HG03342 (cell line): ENCODE results near the gene SRGAP1.

Experiments
- ATAC-seq: cut with Tn5 transposase; IDR thresholded peaks from one replicate; pipeline ENCODE4 v1.9.1; 2021; ENCODE audit warnings: mild to moderate bottlenecking, moderate library complexity; ENCODE audit not compliant: unreplicated experiment

SRGAP1 gene

DNA sequence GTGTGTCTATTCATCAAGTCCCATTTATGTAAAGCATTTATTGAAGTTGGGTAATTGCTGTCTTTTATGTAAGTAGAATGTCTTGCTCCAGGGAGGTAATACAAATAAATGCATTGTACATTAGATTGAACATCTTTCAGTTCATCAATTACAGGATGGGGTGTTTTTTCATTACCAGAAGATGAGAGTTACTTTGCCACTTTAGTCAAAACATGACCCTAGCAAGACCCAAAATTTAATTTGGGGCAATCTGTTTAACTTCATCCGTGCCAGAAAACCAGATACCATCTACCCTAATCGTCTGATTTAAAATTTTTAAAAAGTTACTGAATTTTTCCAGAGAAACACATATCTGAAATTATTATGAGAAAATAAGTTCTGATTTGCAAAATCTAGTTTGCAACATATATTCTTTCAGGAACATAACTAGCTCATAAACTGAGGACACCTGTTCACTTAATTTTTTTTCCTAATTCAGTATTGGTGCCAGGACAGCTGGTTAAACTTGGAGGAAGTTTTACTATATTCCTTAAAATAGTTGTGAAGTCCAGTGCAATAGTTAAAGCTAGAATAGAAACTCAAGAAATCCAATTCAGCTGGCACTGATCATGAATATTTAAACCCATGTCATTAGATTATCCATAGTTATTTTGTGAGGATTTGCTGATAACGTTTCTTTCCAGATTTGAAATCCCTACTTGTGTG is 114.5 kb downstream of the SRGAP1 start:
- ATAC-seq: no peak

DNA sequence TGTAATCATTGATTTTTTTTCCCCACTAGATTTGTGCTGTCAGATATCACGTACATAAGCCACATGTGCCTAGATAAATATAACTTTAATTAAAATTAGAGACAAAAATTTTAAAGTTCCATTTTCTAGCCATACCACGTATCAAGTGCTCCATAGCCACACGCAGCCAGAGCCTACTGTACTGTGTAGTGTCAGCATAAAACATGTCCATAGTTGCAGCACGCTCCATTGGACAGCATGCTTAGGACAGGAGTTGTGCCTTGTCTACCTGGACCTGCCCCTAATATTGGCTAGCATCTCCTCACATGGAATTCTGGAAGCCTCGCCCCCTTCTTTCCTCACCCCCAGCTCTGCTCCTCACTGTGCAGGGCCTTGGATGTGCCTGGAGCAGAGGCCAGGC is 116.5 kb downstream of the SRGAP1 start:
- ATAC-seq: no peak

DNA sequence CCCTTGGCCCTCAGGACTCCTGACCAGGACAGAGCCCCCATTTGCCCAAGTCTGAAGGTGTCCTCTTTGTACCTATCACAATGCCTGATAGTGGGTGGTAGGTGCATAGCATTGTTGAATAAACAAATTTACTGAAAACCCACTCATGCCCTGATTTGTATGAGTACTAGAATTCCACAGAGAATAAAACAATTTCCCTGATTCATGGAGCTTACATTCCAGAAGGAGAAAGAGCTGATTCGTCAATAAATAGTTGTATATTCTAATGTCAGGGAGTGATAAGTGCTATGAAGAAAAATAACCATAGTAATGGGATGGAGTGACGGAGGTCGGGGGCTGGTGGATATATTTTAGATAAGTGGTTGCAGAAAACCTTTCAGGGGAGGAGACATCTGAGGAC is 117.0 kb downstream of the SRGAP1 start:
- ATAC-seq: no peak

DNA sequence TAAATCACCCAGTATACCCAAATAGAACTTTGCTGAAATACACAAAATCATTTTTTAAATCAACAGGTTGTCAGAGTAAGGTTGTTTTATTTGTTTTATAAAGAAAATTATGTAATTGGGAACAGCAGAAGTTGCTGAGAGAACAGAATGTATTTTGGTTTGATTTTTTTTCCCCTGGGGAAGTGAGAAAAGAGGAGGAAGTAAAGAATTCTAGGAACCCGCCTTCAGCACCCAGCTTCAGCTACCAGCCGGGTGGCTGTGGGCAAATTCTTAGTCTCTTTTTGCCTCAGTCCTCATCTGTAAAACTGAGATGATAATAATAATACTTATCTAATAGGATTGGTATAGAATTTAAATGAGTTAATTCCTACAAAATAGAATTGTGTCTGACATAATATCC is 119.4 kb downstream of the SRGAP1 start:
- ATAC-seq: no peak

DNA sequence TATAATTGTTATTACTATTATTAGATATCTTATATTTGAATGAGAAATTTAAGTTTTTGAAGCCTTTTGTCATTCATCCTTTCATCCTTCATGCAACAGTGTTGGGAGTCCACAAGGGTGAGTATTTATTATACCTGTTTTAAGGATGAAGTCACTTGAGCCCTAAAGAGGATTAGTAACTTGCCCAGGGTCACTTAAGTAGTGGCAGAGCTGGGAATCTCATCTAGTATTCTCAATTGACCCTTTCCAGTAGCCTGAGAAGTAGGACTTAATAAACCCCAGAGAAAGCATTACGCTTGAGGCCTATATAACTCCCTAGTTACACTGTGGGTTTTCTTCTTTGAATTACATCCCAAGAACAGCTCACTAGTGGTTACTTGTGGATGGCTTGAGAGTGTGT is 119.8 kb downstream of the SRGAP1 start:
- no peak for ATAC-seq

DNA sequence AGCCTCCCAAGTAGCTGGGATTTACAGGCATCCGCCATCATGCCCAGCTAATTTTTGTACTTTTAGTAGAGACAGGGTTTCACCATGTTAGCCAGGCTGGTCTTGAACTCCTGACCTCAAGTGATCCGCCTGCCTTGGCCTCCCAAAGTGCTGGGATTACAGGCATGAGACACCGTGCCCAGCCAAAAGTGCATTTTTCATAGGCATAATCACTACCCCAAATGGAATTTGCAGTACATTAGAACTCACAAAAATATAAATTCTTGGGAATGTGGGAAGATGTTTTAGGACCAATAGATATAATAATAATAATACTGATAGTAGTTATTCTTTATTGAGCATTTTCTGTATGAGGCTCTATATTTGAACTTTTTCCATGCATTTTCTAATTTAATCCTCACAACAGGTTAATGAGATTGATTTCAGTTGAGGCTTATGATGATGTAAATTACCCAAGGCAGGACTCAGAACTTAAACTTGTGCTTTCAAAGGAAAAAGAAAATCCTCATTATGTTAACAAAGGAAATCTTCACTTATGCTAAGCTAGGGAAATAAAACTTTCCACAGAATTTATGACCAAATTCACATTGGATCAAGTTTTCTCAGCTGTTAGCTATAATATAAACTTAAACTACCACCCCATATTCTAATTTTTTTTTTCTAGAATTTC is 121.6 kb downstream of the SRGAP1 start:
- no peak for ATAC-seq

DNA sequence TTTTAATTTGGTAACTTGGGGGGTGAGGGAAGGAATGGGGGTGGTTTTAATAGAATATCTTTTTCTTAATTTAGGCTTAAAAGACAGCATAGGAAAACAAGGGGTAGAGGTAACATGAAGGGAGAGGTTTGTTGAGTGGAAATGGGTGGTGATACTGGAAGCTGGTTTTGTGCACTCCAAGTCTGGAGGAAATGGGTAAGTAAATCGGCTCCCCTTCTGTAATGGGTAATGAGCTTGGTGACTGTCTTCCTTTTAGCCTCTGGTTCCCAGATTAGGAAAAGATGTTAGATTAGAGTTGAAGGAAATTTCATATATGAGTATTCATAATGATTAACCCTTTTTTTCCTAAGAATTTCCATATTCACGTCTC is 122.1 kb downstream of the SRGAP1 start:
- no peak for ATAC-seq

DNA sequence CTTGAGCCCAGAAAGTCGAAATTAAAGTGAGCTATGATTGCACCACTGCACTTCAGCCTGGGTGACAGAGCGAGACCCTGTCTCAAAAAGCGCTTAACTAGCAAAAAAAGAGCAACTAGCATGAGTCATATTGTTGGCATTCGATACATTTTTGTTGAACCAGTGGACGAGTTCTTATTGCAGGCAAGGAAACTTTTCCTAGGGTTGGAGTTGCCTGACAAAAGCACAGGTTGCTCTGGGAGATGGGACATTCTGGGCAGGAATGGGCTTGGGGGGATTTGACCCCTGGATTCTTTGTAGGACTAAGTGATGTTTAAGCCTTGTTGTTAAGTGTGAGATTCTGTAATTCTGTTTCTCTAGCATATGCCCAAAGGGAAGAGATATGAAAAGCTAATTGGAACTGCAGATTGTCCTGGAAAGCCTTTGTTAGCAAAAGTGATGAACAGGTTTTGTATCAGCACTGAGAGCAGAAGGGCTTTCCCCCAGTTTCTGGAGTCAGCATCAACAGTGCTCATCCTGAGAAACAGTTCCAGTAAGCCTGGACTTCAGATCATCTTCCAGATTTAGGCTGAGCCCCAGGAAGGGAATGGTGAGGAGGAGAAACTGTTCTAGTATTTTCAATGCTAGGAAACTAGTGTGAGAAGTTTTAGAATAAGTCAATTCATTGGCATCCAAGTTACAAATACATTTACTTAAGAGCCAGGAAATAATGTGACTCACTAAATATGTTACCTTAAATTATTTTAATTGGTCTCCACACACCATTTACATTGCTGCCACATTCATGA is 123.1 kb downstream of the SRGAP1 start:
- ATAC-seq: no peak

DNA sequence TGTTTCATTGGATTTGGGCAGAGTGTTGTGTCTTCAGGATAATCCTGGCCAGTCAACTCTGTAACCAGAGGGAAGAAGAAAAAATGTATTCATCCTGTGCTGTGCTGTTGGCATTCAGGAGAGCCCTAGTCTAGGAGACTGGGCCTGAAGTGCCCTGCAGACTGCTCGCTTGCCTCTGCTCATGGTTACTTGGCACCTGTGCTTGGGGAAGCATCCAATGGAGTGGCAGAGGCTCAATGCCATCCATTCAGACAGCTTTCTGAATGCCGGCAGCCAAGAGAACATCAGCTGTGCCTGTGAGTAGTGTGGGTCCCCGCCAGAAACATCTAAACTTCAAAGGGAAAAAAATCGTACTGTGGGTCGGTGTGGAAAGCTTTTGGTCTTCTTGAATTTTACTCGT is 124.2 kb downstream of the SRGAP1 start:
- no peak for ATAC-seq

DNA sequence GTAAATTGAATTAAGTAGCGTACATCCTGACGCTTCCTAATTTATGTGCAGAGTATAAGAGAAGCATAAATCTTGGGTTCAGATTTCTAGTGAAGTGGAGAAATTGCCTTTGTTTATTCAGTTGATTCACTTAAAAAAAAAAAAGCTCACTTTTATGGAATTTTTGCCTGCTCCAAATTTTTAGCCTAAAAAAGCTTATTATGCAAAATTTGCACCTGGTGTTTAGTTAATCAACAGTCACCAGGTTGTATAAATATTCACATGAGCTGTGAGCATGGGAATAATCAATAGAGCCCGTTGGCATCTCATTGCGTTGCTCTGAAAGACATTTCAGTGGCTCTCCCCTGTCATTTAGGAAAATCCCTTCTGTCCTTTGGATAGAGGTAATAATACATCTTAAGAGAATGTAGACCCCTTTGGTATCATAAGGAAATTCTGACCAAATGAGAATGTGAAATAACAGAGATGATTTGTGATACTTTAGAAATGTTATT is 132.4 kb downstream of the SRGAP1 start:
- ATAC-seq: no peak

DNA sequence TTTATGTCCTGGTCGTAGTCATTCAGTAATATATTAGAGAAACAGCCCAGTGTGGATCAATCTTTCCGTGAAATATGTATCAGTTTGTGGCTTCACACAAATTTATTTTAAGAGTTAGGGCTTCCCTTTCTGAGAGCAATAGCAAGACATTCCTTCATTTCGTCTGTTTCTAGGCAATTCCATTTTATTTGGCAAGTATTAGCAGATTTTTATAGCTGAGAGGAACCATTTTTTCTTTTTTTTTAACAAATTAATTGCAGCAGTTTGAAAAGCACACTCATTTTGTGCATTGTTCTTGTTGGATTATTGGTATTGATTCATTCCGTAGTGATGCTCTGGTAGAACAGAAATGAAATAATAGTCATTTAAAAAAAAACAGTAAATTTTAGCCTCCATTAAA is 132.9 kb downstream of the SRGAP1 start:
- no peak for ATAC-seq

DNA sequence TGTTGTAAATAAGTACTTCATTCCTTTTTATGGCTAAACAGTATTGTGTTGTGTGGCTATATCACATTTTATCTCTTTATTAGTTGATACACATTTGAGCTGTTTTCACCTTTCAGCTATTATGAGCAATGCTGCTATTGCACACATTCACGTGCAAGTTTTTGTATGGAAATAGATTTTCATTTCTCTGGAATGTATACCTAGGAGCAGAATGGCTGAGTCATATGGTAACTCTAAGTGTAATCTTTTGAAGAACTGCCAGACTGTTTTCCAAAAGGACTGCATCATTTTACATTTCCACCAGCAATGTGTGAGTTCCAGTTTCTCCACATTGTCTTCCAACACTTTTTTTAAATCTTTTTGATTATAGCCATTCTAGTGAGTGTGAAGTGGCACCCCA is 134.0 kb downstream of the SRGAP1 start:
- ATAC-seq: no peak

DNA sequence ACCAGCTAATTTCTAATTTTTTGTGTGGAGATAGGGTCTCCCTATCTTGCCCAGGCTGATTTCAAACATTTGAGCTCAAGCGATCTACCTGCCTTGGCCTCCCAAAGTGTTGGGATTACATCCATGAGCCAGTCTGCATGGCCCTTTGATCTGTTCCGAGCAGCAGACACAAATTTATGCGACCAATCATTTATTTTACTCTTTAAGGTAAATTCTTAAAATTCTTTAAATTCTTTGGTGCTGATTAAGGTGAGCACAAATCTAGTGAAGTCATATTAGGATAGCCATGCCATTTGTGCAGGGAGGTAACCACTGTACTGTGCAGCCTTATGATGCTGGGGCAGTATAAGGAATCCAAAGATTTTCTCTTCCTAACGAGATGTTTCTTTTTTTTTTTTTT is 135.7 kb downstream of the SRGAP1 start:
- ATAC-seq: no peak

DNA sequence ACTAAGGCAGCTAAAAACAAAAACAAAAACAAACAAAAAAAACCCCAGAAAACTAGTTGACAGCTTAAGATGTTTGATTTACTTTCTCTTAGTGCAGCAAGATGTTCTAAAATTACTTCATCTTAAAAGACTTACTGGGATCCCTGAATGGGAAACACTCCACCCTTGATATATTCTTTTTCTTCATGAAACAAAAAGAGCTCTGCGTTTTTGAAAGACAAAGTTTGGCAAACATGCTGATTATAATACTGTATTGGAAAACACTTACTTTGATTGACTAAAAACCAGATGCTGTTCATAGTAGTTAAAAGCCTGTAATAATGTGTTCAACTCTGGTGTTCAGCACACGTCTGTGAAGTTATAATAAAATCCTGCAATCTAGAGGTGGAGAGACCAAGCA is 136.8 kb downstream of the SRGAP1 start:
- ATAC-seq: no peak

DNA sequence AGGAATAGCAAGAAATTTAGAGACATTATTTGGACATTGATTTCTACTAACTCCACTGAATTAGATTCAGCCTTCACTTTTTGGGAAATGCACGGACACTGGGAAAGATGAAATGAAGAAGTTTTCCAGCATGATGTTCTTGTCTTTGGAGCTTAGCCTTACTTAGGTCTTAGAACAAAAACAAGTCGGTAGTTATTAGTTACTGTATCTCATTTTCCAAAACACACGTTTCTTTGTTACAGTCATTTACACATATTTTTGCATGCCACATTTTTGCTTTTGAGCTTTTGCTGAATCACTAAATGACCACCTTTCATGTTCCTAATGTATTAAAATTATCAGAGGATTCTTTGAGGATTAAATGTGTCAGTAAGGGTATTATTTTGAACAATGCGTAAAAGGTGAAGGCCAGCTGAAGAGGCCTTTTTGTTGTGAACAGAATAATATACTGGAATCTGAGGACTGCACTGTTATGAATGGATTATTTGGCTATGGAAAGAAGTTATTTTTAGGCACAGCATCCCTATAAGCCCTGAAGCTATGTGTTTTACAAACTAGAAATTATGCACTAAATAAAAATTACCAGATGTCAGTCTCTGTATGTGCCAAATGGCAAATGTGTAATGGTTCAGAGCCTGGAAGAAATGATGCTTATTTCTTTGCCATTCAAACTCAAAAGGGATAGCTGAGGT is 138.2 kb downstream of the SRGAP1 start:
- ATAC-seq: no peak

DNA sequence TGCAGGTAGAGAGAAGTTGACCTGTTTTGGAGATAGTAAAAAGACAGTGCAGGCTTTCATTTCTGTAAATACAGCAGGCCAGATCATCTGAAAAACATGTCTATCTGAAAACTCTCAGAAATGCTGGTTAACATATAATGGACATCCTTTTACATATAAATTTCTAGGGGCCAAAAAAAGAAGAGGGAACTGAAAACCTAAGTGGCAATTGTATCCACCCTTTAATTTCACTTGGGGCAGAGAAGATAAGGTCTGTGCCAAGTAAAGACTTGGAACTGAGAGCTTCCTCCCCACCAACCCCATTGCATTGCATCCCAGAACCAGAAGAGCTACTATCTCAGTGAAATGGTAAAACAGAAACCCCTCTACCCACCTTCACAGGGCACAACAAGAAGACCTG is 141.0 kb downstream of the SRGAP1 start:
- ATAC-seq: no peak

DNA sequence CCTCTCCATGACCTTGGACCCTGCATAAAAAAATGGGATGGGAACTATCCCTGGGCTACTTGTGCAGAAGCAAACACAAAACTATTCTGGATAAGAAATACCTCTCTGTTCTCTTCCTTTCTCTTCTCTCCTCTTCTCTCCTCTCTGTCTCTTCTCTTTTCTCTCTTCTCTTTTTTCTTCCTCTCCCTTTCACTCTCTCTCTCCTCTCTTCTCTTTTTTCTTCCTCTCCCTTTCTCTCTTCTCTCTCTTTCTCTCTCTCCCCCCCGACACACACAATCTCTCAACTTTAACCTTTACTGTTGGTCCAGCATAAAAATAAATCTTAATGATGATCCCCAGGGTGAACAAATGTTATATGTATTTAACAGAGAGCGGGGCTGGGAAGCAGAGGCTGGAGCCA is 141.4 kb downstream of the SRGAP1 start:
- no peak for ATAC-seq

DNA sequence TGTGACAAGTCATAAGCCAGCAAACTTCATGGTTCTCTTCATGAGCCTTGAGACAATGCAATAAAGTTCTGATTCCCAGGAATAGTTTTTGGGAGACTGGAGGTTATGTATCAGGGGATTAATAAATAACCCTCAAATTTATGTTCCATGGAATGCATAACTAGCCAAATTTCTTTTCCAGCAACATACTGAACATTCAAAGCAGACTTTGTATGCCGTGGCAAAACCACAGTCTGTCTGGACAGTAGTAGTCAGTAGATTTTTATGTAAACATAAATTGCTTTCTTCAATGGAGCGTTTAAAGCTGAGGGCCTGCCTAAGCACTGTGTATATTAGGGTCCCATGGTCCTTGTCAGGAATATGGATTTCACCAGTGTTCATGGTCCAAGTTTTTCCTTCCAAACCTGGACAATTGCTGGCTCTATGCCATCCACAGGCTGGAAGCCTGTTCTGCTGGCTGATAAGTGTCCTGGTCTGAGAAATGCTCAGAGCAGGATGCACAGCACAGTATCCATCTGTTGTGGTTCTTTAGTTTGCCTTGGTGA is 144.9 kb downstream of the SRGAP1 start:
- no peak for ATAC-seq

DNA sequence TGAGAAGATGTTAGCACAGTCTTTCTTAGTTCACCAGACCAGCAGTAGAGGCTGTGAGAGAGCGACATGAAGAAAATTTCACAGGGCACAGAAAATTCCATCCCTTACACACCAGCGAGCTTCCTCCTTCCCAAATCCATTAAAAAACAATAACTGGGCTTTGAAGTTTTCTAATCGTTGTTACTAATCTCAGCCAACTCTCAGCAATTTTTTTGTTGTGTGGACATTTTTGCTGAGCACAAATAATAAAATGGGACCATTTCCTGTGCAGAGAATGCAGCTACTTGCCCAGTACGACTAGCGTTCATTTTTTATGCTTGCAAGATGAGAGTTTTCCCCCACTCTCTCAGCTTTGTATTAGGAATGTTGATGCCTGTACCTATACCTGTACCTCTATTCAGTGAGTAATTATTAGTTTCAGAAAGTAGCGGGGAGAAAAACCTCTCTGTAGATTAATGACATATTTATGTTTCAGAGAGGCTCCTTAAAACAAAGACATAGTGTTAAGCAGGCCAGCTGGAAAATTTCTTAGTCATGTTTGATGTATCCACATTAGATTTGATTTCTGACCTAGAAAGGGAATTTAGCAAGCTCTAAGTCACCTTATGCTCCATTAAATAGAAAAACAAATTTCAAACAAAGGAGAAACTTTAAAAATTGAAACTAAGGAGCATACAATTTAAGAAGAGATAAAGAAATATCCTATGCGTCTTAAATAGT is 146.5 kb downstream of the SRGAP1 start:
- ATAC-seq: no peak

DNA sequence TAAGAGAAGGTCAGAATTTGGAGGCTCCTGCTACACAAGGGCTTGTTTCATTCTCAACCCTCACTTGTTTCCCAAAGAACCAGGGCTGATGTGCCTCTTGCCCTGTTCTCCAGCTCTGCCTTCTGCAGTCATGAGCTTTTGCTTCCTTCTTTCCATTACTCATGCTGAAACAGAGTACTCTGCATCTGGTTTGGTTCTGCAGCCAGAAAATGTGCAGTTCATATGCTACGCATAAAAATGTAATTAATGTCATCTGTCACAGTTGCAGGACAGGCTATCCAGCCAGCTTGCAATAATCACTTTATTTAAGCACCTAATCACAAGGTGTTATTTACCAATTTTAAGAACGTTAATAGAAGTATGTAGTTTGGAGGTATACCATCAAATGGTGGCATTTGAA is 150.2 kb downstream of the SRGAP1 start:
- no peak for ATAC-seq
